Stimulated activated CD8-positive, alpha-beta memory T cell treated with anti-CD3 and anti-CD28 coated beads, Interleukin-7, amount 100 ng/mL, for 48 hours (primary cell): ENCODE measurements around the gene APBB1IP.

Experiments used
- DNase-seq, 2 donors: peaks; one replicate each; pipeline ENCODE4 v3.0.0-alpha.2; 2020; ENCODE audit warnings: low read depth in 1 of 2; ENCODE audit errors: extremely low read depth in 1 of 2

APBB1IP gene

GRCh38 chr10:26505491-26505890, 67.3 kb downstream of the APBB1IP start:
- DNase-seq: no peak

DNA sequence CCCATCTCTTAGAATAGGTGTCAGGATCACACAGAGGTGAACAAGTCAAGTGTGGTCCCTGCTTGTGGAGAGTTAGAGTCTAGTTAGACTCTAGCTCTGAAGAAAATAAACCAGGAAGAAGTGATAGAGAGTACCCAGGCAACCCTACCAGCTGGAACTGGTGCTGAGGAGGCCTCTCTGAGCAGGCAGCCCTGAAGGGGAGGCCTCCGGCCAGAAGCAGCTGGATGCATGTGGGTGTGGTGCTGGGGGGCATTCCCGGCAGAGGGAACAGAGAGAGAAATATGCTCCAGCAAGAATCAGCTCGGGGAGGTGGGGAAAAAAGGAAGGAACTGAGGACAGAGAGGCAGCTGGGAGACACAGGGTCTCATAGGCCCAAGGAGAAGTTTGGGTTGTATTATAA, 68.6 kb downstream of the APBB1IP start:
- no peak for DNase-seq

DNA sequence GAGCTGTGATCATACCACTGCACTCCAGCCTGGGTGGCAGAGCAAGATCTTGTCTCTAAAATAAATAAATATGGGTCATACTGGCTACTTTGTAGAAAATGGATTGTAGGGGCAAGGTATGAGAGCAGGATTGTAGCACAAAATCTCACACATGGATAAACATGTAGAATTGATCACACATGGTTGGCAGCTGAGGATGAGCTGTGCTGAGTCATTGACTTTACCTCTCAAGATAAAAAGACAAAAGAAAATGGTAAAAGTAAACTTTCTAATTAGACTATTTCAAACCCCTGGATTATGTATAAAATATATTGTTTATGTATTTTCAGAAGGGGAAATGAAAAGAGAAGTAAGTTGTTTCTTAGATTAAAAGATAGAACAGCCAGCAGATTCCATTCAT, 69.3 kb downstream of the APBB1IP start:
- DNase-seq: no peak

GRCh38 chr10:26508016-26508415, 69.9 kb downstream of the APBB1IP start:
- DNase-seq: no peak

DNA sequence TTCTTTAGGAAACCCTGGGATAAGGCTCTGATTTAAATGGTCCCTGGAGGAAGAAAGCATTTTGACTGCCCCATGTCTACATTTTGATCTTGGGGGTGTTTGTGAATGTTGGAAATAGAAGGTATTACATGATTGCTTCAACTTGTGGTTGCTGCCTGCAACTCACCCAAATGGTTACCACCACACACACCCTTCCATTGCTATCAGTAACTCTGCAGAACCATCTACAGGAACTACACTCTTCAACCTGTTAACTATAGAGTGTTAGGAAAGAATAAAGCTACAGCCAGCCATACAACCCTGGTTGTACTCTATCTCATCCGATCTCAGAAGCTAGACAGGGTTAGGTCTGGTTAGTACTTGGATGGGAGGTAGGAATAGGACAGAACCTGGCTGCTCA, 71.2 kb downstream of the APBB1IP start:
- no peak for DNase-seq

DNA sequence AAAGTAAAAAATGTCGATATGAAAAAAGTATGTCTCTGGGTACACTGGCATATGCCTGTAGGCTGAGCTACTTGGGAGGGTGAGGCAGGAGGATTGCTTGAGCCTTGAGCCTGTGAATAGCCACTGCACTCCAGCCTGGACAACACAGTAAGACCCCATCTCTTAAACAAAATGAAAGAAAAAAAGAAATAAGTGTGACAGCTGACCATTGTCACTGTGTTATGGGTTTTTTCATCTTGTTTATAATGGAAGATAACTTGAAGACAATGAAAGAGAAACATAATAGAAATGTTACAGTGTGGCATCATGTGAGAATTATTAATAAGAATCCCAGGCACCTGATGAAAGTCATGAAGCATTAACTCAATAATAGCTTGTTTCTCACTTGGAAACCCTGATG, 75.0 kb downstream of the APBB1IP start:
- no peak for DNase-seq

DNA sequence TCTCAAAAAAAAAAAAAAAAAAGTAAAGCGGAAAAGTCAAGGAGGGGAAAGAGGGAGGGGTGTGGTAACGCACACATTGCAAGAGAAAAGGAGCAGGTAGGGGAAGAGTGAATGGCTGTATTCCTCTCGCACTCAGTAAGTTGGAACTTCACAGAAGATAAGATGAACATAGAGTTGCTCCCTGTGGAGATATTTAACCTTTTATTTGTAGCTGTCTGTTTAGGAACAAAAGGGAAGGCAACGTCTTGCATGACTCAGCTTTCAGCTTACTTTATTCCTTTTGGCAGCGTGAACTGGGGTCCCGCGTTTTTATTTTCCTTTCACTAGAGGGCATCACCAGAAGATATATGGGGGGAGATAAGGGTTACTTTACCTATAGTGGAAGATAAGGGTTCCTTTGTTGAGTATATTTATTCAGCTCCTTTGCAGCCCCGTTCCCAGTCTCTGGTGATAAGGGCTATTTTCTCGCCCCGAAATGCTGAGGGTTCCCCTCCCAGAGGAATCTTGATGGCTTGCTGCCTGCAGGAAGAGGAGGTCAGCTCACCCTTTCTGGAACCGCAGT, 78.5 kb downstream of the APBB1IP start:
- DNase-seq: no peak

DNA sequence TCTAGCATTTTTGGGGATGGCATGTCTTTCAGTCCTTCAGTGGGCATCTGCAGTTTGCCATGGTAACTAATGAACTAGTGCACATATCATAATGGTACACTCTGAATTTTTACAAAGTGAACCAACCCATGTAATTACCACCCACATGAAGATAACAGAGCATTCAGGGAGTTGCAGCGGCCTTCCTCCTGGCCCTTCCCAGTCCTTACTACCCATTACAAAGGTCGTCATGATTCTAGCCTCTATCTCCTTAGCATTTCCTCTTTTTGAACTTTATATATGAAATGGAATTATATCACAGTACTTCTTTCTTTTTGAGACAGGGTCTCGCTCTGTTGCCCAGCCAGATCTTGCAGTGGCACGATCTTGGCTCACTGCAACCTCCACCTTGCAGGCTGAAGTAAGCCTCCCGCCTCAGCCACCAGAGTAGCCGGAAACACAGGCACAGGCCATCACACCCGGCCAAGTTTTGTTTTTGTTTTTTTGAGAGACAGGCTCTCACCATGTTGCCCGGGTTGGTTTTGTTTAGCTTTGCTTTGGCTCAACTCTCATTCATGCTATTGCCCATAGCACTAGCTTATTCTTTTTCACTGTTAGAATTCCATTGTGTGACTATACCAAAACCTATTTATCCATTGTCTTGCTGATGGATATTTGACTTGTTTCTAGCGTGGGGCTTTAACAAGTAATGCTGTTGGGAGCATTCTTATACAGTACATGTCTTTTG, 79.2 kb downstream of the APBB1IP start:
- no peak for DNase-seq

DNA sequence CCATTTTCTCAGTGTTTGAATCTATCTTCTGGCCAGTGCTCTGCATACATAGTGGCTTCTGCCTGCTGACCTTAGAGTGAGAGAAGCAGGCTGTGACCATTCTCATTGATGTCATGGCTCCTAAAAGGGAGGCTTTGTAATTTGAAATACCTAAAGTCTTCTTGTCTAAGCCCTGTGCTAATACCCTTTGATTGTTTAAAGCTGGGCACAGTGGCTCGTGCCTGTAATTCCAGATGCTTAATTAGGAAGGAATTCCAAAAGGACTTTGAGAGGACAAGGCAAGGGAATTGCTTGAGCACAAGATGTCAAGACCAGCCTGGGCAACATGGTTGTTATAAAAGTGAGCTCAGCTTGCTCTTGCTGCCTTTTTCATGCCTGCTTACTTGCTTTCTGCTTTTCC, 81.7 kb downstream of the APBB1IP start:
- no peak for DNase-seq

DNA sequence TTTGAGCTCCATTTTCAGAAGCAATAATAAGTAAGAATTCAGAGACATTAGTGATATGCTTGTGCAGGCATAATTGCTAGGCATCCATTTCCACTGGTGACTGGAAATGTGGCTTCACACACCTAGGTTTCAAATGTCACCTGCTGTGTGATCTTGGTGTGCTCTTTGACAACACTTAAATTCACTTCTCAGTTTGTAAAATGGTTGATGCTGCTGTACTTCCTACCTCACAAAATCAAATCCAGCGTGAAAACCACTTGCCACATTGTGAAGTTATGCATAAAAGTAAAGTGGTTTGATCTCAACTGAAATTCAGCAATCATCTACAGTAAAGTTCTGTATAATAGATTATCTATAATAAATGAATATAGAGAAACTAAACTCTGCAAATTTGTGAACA, 82.4 kb downstream of the APBB1IP start:
- no peak for DNase-seq

- no peak for DNase-seq
These were observed 86.2 kb downstream of the APBB1IP start for GRCh38 chr10:26524161-26524896.

- no peak for DNase-seq
These were observed 87.4 kb downstream of the APBB1IP start for GRCh38 chr10:26525586-26525985.

DNA sequence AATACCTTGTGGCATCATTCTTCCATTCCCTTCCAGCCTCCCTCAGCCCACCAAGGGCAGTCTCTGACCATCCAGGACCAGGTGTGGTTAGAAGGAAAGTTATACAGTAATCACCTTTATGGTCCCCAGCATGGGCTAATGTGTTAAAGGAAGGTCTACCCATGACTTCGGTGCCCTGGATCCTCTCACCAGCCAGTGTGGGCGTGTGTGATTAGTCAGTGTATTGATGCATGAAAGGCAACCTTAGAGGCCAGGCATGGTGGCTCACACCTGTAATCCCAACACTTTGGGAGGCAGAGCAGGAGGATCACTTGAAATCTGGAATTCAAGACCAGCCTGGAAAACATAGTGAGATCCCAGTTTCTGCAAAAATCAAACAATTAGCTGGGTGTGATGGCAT, 88.9 kb downstream of the APBB1IP start:
- no peak for DNase-seq

GRCh38 chr10:26528048-26528447, 89.9 kb downstream of the APBB1IP start:
- DNase-seq: no peak

DNA sequence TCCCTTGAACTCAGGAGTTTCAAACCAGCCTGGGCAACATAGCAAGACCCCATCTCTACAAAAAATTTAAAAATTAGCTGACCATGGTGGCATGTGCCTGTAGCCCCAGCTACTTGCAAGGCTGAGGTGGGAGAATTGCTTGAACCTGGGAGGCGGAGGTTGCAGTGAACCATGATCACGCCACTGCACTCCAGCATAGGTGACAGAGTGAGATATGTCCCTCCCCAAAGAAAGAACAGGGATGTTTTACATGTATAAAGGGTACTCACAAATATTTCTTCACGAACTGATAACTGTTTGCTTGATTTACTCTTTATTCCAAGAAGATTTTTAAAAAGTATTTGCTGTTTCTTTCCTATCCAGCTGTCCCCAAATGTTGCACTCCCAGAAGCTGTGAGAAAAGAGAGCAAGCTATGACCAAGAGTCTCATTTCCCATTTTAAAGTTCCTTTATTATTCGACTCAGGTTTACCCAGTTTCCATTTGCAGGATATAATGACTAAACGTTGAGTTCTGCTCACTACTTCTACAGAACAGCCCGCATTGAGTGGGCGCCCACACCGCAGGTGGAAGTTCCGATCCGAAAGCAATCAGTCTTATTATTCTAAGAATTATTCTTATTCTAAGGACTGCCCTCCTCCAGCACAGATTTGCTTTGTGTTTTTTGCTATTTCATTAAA, 90.7 kb downstream of the APBB1IP start:
- DNase-seq: no peak

- no peak for DNase-seq
These were observed 96.2 kb downstream of the APBB1IP start for GRCh38 chr10:26534384-26534783.

- DNase-seq: no peak
These were observed 102.5 kb downstream of the APBB1IP start for GRCh38 chr10:26540601-26541000.

- DNase-seq: no peak
These were observed 105.6 kb downstream of the APBB1IP start for GRCh38 chr10:26543567-26544306.

GRCh38 chr10:26544932-26545331, 106.8 kb downstream of the APBB1IP start:
- DNase-seq: no peak

DNA sequence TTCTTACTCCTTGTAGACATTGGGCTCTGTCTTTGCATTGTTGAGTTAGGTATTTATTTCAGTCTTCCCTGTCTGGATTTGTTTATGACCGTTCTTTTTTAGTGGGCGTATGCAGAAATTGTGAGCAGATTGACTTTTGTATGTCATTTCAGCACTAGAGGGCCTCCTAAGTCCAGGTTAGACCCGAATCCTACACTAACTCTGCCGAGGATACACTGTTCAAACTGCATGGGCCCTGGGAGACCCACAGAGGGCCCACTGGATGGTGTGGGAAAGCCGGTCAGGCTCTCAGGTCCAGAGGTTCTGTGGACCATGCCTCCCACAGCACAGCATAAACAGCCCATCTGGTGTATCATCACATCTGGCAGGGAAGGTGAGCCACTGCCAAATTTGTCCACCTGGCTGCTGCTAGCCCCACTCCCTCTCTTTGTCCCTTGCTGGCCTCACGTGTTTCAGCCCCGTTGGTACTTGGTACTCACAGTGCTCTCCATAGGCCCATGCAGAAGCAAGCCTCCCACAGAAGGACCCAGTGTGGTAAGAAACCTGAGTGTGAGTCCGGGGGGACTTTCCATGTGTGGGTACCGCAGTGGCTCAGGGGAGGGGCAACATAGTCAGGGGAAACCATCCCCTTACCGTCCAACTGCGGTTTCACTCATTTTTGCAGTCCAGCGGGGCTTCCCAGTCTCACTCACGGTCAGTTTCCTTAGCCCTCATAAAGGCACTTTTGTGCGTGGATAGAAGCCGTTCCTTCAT, 112.8 kb downstream of the APBB1IP start:
- DNase-seq: no peak
